Glutamatergic neuron (in vitro differentiated cells): Measurements from ENCODE around the gene FSHR. TPM values are rescaled to one million over a fixed set of nuclear protein-coding genes. Genes with fewer than 3 reads are reported as not detected.
A peak's percentile ranks its signal among the peaks of the same experiment; 100 is the strongest.

ENCODE experiments used
- DNase-seq: peaks from one replicate; pipeline ENCODE4 v3.0.0; 2022
- H3K27ac Mint-ChIP-seq: one replicate; pipeline ENCODE4 v1.8.0; 2020; ENCODE audit warnings: mild to moderate bottlenecking, mixed read lengths, inconsistent platforms; ENCODE audit not compliant: unreplicated experiment
- H3K27me3 Mint-ChIP-seq: one replicate; pipeline ENCODE4 v1.8.0; 2020; ENCODE audit warnings: mild to moderate bottlenecking, moderate library complexity, mixed read lengths, inconsistent platforms; ENCODE audit not compliant: unreplicated experiment
- H3K36me3 Mint-ChIP-seq: one replicate; pipeline ENCODE4 v1.8.0; 2020; ENCODE audit warnings: mild to moderate bottlenecking, mixed read lengths, inconsistent platforms; ENCODE audit not compliant: unreplicated experiment
- H3K4me1 Mint-ChIP-seq: one replicate; pipeline ENCODE4 v1.8.0; 2020; ENCODE audit warnings: mild to moderate bottlenecking, low read depth, mixed read lengths, inconsistent platforms; ENCODE audit not compliant: unreplicated experiment
- H3K4me3 Mint-ChIP-seq: one replicate; pipeline ENCODE4 v1.8.0; 2020; ENCODE audit warnings: mild to moderate bottlenecking, mixed read lengths, inconsistent platforms; ENCODE audit not compliant: unreplicated experiment
- H3K9me3 Mint-ChIP-seq: one replicate; pipeline ENCODE4 v1.8.0; 2020; ENCODE audit warnings: mild to moderate bottlenecking, moderate library complexity, mixed read lengths, inconsistent platforms; ENCODE audit not compliant: unreplicated experiment
- total RNA-seq: library from RNA; stranded (reverse); fragmentation: NEBNext Ultra II Directional; extraction: Animal tissue kit (Norgen Biotek cat#: 25700); gene quantifications from one replicate; pipeline ENCODE4 v1.2.1, GENCODE V29; 2021; ENCODE audit not compliant: unreplicated experiment
- TF ChIP-seq, protein P1 (sequence below): fragments of 200-600 bp; sonication (generic); IDR thresholded peaks from one replicate; pipeline ENCODE4 v1.5.0; 2021; ENCODE audit not compliant: partially characterized antibody, unreplicated experiment

FSHR gene
- total RNA-seq, 1 donor from 2014 or later, result not detected

DNA sequence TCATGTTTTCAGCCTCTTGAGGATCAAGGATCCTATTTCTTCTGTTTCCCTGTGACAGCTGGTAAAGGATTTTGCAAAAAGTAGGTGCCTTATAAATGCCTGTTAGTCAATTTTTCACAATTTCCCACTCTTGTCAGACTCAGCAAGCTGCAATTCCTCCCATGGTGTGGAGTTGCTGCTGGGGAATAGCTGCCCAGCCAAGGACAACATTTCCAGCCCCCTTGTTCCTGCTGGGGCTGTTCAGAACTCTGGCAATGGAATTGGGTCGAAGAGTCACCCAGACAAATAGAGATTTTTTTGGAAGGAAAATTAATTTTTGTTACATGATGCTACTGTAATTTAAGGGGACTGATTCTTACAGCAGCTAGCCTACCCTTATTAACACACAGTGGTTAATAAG, 43.7 kb downstream of the FSHR start:
- Mint-ChIP-seq H3K4me1 (peaks cover 49% of the 10 kb centered on the region), H3K36me3 (no peaks in the 10 kb centered on the region), H3K27ac (peak overlapping the region; percentile 91), H3K27me3 (peaks cover 5% of the 10 kb centered on the region), H3K4me3 (no peak overlapping the region), H3K9me3 (peaks cover 5% of the 10 kb centered on the region)
- TF ChIP-seq, protein P1, sequence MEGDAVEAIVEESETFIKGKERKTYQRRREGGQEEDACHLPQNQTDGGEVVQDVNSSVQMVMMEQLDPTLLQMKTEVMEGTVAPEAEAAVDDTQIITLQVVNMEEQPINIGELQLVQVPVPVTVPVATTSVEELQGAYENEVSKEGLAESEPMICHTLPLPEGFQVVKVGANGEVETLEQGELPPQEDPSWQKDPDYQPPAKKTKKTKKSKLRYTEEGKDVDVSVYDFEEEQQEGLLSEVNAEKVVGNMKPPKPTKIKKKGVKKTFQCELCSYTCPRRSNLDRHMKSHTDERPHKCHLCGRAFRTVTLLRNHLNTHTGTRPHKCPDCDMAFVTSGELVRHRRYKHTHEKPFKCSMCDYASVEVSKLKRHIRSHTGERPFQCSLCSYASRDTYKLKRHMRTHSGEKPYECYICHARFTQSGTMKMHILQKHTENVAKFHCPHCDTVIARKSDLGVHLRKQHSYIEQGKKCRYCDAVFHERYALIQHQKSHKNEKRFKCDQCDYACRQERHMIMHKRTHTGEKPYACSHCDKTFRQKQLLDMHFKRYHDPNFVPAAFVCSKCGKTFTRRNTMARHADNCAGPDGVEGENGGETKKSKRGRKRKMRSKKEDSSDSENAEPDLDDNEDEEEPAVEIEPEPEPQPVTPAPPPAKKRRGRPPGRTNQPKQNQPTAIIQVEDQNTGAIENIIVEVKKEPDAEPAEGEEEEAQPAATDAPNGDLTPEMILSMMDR, result no peak
- no peak for DNase-seq

DNA sequence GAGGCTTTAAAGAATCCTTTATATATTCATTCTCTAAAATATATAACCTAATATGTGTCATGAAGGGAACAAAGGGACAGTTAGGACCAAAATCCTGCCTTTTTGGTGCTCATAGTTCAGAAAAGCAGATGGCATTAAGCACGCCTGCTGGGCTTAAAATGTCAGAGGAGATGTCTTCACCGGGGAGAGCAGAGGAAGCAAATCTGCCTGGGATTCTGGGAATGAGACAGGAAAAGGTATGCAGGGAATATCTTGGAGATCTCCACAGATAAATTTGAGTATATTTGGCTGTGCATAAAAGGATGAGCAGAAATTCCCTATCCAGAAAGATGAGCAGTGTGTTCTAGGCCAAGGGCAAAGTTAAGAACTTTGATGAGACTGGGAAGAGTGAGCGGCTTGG, 45.5 kb downstream of the FSHR start:
- Mint-ChIP-seq H3K36me3 (no peaks in the 10 kb centered on the region), H3K27me3 (peaks cover 3% of the 10 kb centered on the region), H3K9me3 (peaks cover 5% of the 10 kb centered on the region)

DNA sequence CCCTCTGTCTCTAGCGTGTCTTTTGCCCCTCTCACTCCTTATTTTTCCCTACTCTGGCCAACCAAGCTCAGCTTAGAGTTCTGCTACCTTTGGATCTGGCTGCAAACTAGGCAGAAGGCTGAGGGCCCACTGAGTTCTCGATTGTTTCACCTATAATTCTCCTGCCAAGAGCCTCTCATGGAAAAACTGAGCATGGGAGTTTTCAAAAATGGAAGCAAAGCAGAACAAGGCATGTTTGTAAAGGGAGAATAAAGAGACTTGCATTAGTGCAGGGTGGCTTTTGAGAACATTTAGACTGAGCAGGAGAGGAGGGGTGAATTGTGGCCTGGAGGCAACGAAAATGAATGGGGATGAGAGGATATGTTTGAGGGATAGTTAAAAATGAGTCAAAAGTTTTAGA, 45.9 kb downstream of the FSHR start:
- Mint-ChIP-seq H3K27me3 (peaks cover 1% of the 10 kb centered on the region), H3K4me1 (peaks cover 40% of the 10 kb centered on the region), H3K36me3 (no peaks in the 10 kb centered on the region), H3K27ac (no peak overlapping the region), H3K4me3 (no peak overlapping the region), H3K9me3 (peaks cover 5% of the 10 kb centered on the region)
- DNase-seq, result no peak
- TF ChIP-seq, protein P1, result no peak

More for the DNA sequence above, 45.5 kb downstream of the FSHR start:
- no peak for DNase-seq
- Mint-ChIP-seq H3K4me3 (no peak overlapping the region), H3K27ac (no peak overlapping the region), H3K4me1 (peaks cover 45% of the 10 kb centered on the region)
- TF ChIP-seq, protein P1, result no peak

DNA sequence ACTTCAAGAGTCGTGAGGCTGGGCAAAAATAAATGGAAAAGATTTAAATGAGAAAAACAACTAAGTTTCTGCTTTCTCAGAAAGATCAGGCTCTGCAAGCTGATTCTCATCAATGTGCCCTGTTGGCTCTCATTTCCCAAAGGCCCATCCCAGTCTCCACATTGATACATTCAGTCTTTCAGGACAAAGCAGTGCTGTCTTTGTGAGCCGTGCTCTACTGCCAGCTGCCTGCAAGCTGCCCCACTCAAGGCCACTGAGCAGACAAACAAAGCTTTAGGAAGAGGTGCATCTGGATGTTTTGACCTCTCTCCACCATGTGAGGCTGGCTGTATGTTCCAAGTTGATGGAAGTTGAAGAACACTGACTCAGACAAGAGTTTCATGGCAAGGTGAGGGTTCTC, 48.8 kb downstream of the FSHR start:
- Mint-ChIP-seq H3K27ac (no peak overlapping the region), H3K4me3 (no peak overlapping the region), H3K36me3 (no peaks in the 10 kb centered on the region), H3K4me1 (peaks cover 18% of the 10 kb centered on the region), H3K9me3 (peaks cover 3% of the 10 kb centered on the region), H3K27me3 (peaks cover 7% of the 10 kb centered on the region)
- TF ChIP-seq, protein P1, result no peak
- DNase-seq, result no peak

DNA sequence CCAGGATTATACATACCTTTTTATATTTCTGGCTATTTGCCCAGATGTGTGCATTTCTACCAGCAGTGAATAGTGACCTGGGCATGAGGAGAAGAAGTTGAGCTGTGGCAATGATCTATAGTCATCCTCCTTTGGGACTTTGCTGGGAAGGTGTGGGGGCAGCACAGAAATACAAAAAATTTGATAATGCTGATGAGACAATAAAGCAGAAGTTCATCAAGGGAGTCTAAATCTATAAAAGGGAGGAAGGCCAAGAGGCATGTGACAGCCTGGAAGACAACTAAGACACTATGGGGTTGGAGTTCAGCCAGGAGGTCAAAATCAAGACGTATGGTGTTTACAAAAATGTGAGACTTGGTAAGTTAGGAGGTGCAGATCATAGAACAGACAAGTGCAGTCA, 52.2 kb downstream of the FSHR start:
- Mint-ChIP-seq H3K27ac (no peak overlapping the region), H3K4me1 (peaks cover 2% of the 10 kb centered on the region), H3K27me3 (peaks cover 6% of the 10 kb centered on the region), H3K4me3 (no peak overlapping the region), H3K36me3 (peaks cover 9% of the 10 kb centered on the region), H3K9me3 (peaks cover 3% of the 10 kb centered on the region)
- TF ChIP-seq, protein P1, result no peak
- no peak for DNase-seq
